NCI-H2196 treated with DMSO at 0.1 percent for 48 hours (cell line): Measurements from ENCODE around the gene LIN37.
A peak's percentile ranks its signal among the peaks of the same experiment; 100 is the strongest.

Experiments
- DNase-seq: peaks from one replicate; lab custom pipeline; 2025; ENCODE audit not compliant: unreplicated experiment; lab: John Stamatoyannopoulos, UW

Gene LIN37

GRCh38 chr19:35734273-35734672, 14.1 kb upstream of the LIN37 start:
- no peak for DNase-seq

- DNase-seq, result no peak
These were observed 13.5 kb upstream of the LIN37 start for GRCh38 chr19:35734889-35735288.

- no peak for DNase-seq
These were observed 11.2 kb upstream of the LIN37 start for GRCh38 chr19:35736913-35737886.

GRCh38 chr19:35738021-35738886, 10.1 kb upstream of the LIN37 start:
- no peak for DNase-seq

GRCh38 chr19:35738887-35739229, 9.5 kb upstream of the LIN37 start:
- DNase-seq, result no peak

- no peak for DNase-seq
These were observed 8.9 kb upstream of the LIN37 start for GRCh38 chr19:35739275-35740107.

- DNase-seq, result no peak
These were observed 8.3 kb upstream of the LIN37 start for GRCh38 chr19:35740108-35740422.

GRCh38 chr19:35740423-35741202, 7.8 kb upstream of the LIN37 start:
- peak; percentile 99 for DNase-seq

- no peak for DNase-seq
These were observed 7.2 kb upstream of the LIN37 start for GRCh38 chr19:35741203-35741515.

GRCh38 chr19:35742121-35742724, 6.2 kb upstream of the LIN37 start, which contains the start of gene IGFLR1:
TSS of gene IGFLR1 (minus strand) at chr19:35742452. CDS start at chr19:35741180, 1,272 bp downstream.
- DNase-seq, result no peak

GRCh38 chr19:35743640-35744429, 4.5 kb upstream of the LIN37 start:
- no peak for DNase-seq

- peak; percentile 93 for DNase-seq
These were observed 3.7 kb upstream of the LIN37 start for GRCh38 chr19:35744430-35745327.

GRCh38 chr19:35745328-35746086, 2.9 kb upstream of the LIN37 start, which contains the start of the genes PSENEN and U2AF1L4:
TSS of gene PSENEN (plus strand) at chr19:35745651. CDS start at chr19:35745931, 280 bp downstream.
TSS of gene U2AF1L4 (minus strand) at chr19:35745418. CDS start at chr19:35745391, 27 bp downstream.
- DNase-seq, result peak; percentile 99

GRCh38 chr19:35746087-35746462, 2.3 kb upstream of the LIN37 start:
- DNase-seq, result no peak

- no peak for DNase-seq
These were observed 1.8 kb upstream of the LIN37 start for GRCh38 chr19:35746531-35746930.

- no peak for DNase-seq
These were observed 1.8 kb downstream of the LIN37 start for GRCh38 chr19:35750167-35750566.
